Caki2 (cell line): ENCODE measurements around the gene RTL9. TPM values are rescaled to one million over a fixed set of nuclear protein-coding genes. Genes with fewer than 3 reads are reported as not detected.
"Not testable (repeated sequence)": the region's sequence is repeated elsewhere in the genome, so short reads cannot be mapped to it uniquely, and the experiment has no call there.

Experiments used
- DNase-seq: peaks from one replicate; pipeline ENCODE4 v3.0.0-alpha.2; 2015; ENCODE audit warnings: low read depth
- in situ Hi-C: cut with HindIII; loops from 2 replicates; pipeline ENCODE4 v1.10.0; 2016; ENCODE audit warnings: low sequenced_read_pairs, low pct_unique_long_range_greater_than_20kb, mixed read lengths
- total RNA-seq: library from RNA; depleted of rRNA; stranded (reverse); fragments of >200 nt; shearing (Covaris generic); gene quantifications from 2 replicates; pipeline ENCODE4 v1.2.3, GENCODE V29; 2014; ENCODE audit warnings: low replicate concordance; rRNA removed

The RTL9 gene
- total RNA-seq, 1 experiment from 2014 or later, result 0.07 TPM

GRCh38 chrX:110399966-110400365, 41.3 kb downstream of the RTL9 start:
- DNase-seq, result no peak
- in situ Hi-C loops, result loop anchor here (25.0 kb wide), 1 partner anchor 213 kb away; no protein-coding TSS in a partner anchor

DNA sequence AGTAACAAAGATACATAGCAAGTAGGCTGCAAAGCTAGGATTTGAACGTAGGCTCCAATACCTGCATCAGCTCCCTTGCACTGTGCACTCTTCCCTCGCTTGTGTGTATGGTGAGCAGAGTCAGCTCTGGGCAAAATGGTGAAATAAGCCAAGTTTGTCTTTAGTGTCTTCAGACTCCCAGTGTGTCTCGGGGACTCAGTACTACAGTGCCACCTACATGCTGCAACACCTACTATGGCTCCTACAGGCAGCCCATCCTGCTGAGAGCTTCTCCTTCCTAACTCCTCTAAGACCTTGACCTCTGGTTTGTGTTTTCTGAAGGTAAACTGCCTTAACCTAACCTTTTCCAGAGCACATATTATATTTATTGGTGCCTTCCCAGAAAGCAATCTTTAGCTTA, 42.5 kb downstream of the RTL9 start:
- DNase-seq, result no peak
- in situ Hi-C loops, result loop anchor here (25.0 kb wide), 1 partner anchor 214 kb away; no protein-coding TSS in a partner anchor

DNA sequence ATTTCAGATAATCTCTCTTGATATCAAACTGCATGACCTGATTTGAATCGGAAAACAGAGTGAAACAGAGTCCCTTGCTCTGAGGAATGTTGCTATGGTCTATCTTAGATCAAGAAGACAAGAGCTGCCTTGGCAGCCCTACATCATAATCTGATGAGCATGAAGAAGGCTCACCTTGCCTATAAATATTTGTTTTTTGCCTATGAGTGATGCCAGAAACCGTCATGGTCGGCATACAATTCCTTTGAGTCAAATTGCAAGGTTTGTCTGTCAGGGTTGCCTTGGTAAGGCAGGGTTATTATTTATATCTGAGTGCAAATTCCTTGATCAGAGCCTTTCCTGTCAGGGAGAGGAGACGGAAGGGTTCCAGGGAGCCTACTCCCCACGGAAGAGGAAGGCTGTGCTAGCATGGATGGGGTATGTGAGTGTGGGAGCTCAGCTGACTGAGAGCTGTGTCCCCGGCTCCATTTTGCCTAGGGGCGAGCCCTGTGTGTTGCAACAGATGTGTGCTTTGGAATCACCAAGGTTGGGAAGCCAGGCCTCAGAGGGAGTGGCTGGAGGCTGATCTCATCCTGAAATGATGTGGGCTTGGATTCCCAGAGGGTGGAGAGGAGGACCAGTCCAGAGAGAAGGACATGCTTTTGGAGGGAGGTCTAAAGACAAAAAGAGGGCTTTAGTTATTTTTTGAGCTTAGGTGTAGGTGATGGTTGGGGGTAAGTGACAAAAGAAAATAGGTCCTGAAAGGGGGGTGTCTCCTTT, 43.6 kb downstream of the RTL9 start:
- in situ Hi-C loops, result loop anchor here (25.0 kb wide), 1 partner anchor 215 kb away; no protein-coding TSS in a partner anchor
- no peak for DNase-seq

GRCh38 chrX:110402850-110403221, 44.2 kb downstream of the RTL9 start:
- no peak for DNase-seq
- in situ Hi-C loops, result loop anchor here (25.0 kb wide), 1 partner anchor 216 kb away; no protein-coding TSS in a partner anchor

GRCh38 chrX:110403441-110404238, 45.0 kb downstream of the RTL9 start:
- in situ Hi-C loops, result loop anchor here (25.0 kb wide), 1 partner anchor 216 kb away; no protein-coding TSS in a partner anchor

GRCh38 chrX:110404376-110404775, 45.7 kb downstream of the RTL9 start:
- in situ Hi-C loops, result loop anchor here (25.0 kb wide), 1 partner anchor 217 kb away; no protein-coding TSS in a partner anchor
- DNase-seq, result no peak

More at GRCh38 chrX:110403441-110404238, 45.0 kb downstream of the RTL9 start:
- no peak for DNase-seq

DNA sequence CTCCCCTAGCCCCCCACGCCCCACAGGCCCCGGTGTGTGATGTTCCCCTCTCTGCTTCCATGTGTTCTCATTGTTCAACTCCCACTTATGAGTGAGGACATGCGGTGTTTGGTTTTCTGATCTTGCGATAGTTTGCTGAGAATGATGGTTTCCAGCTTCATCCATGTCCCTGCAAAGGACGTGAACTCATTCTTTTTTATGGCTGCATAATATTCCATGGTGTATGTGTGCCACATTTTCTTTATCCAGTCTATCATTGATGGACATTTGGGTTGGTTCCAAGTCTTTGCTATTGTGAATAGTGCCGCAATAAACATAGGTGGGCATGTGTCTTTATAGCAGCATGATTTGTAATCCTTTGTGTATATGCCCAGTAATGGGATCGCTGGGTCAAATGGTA, 47.6 kb downstream of the RTL9 start:
- in situ Hi-C loops, result loop anchor here (25.0 kb wide), 1 partner anchor 219 kb away; no protein-coding TSS in a partner anchor
- DNase-seq, result not testable (repeated sequence)

DNA sequence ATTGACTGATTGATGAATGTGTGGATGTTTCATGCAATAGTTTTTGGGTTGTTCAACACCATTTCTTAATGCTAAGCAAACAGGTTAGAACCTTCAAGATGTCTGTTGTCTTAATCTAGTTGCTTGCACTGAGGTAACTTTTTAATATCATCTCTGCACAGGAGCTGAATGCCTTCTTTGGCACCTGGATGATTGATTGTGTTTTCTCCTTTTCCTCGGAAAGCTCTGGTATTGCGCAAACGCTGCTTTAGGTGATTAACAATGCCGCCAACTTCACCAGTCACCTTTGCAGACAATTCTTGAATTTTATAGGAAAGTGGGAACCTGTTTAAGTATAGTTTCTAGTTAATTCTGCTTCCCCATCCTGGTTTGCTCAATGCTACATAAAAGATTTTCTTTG, 48.2 kb downstream of the RTL9 start:
- in situ Hi-C loops, result loop anchor here (25.0 kb wide), 1 partner anchor 220 kb away; no protein-coding TSS in a partner anchor
- no peak for DNase-seq

- in situ Hi-C loops, result loop anchor here (25.0 kb wide), 1 partner anchor 221 kb away; no protein-coding TSS in a partner anchor
- peak; percentile 43 for DNase-seq
These were observed 49.4 kb downstream of the RTL9 start for GRCh38 chrX:110407910-110408545.

Other genes with a start within 250 kb of the RTL9 start
- 21.1 and 22.9 TPM in 2 replicates for gene AMMECR1, start 40.8 kb upstream of the RTL9 start, total RNA-seq